ENCODE results near the gene ROR1. TPM values are rescaled to one million over a fixed set of nuclear protein-coding genes. Genes with fewer than 3 reads are reported as not detected.

ROR1 gene
- total RNA-seq, 1 experiment from 2014 or later = 56.3 TPM

GRCh38 chr1:64229307-64229706, 455.5 kb downstream of the ROR1 start:
- no peak for ATAC-seq
- DNase-seq (ENCODE audit: low spot score) = no peak
- ChIA-PET POLR2A (interaction anchor here (0.7 kb wide), 1 partner anchor 307 kb away, joined by 13 read pairs; no protein-coding TSS in a partner anchor), CTCF (interaction anchor here (1.0 kb wide), 1 partner anchor 555 kb away, joined by 5 read pairs; no protein-coding TSS in a partner anchor)
- Mint-ChIP-seq H3K4me1 (peaks cover 6% of the 10 kb centered on the region), H3K27me3 (ENCODE audit: low read depth) (no peaks in the 10 kb centered on the region), H3K9me3 (no peaks in the 10 kb centered on the region), H3K27ac (no peak overlapping the region), H3K36me3 (no peaks in the 10 kb centered on the region), H3K4me3 (no peak overlapping the region)
- TF ChIP-seq CREB1 (CRISPR knock-in tag; IDR thresholded peaks at IDR 0.05) (no peak), CREM (CRISPR knock-in tag; IDR thresholded peaks at IDR 0.05) (no peak), PRDM15 (CRISPR knock-in tag; IDR thresholded peaks at IDR 0.05) (no peak)

Other genes with a start within 250 kb of the ROR1 start
- gene PGM1, start 180.6 kb upstream of the ROR1 start, total RNA-seq (2021) = 111 to 146 TPM (median 143 TPM) in 3 replicates